CD4-positive, alpha-beta T cell treated with Interleukin-2 at 100 ng/mL for 4 hours (primary cell): ENCODE measurements around the gene CYP27C1.

Source experiments
- DNase-seq: peaks from one replicate; pipeline ENCODE4 v3.0.0-alpha.2; 2020; ENCODE audit warnings: low spot score

Gene CYP27C1

GRCh38 chr2:127193164-127193966, 26.7 kb downstream of the CYP27C1 start:
- no peak for DNase-seq

GRCh38 chr2:127191331-127192219, 28.5 kb downstream of the CYP27C1 start:
- DNase-seq: no peak

- no peak for DNase-seq
Observed at GRCh38 chr2:127188797-127189196, 31.3 kb downstream of the CYP27C1 start.

GRCh38 chr2:127187831-127188230, 32.3 kb downstream of the CYP27C1 start:
- DNase-seq: no peak

- no peak for DNase-seq
Observed at GRCh38 chr2:127187081-127187775, 32.9 kb downstream of the CYP27C1 start.

GRCh38 chr2:127185705-127186104, 34.4 kb downstream of the CYP27C1 start:
- no peak for DNase-seq

GRCh38 chr2:127185093-127185492, 35.0 kb downstream of the CYP27C1 start:
- no peak for DNase-seq

- no peak for DNase-seq
Observed at GRCh38 chr2:127183771-127184170, 36.3 kb downstream of the CYP27C1 start.

GRCh38 chr2:127182626-127183458, 37.3 kb downstream of the CYP27C1 start:
- no peak for DNase-seq

- DNase-seq: no peak
Observed at GRCh38 chr2:127181851-127182250, 38.2 kb downstream of the CYP27C1 start.

- no peak for DNase-seq
Observed at GRCh38 chr2:127179766-127180165, 40.3 kb downstream of the CYP27C1 start.

- DNase-seq: no peak
Observed at GRCh38 chr2:127177617-127178263, 42.4 kb downstream of the CYP27C1 start.

GRCh38 chr2:127176371-127177311, 43.5 kb downstream of the CYP27C1 start:
- no peak for DNase-seq

- no peak for DNase-seq
Observed at GRCh38 chr2:127175751-127176354, 44.2 kb downstream of the CYP27C1 start.

GRCh38 chr2:127175041-127175721, 44.9 kb downstream of the CYP27C1 start:
- DNase-seq: no peak

GRCh38 chr2:127174640-127175039, 45.5 kb downstream of the CYP27C1 start:
- no peak for DNase-seq

GRCh38 chr2:127174136-127174535, 46.0 kb downstream of the CYP27C1 start:
- no peak for DNase-seq

GRCh38 chr2:127173057-127173456, 47.0 kb downstream of the CYP27C1 start:
- DNase-seq: no peak

- no peak for DNase-seq
Observed at GRCh38 chr2:127172306-127172705, 47.8 kb downstream of the CYP27C1 start.
